Left renal pelvis (tissue), 4 donors: Measurements from ENCODE around the gene PRDM10. TPM values are rescaled to one million over a fixed set of nuclear protein-coding genes. Genes with fewer than 3 reads are reported as not detected.
A peak's percentile ranks its signal among the peaks of the same experiment; 100 is the strongest.
"Not testable (repeated sequence)": the region's sequence is repeated elsewhere in the genome, so short reads cannot be mapped to it uniquely, and the experiment has no call there.

ENCODE experiments used
- DNase-seq, 4 donors: peaks; one replicate each; pipeline ENCODE4 v3.0.0-alpha.2; 2013; ENCODE audit warnings: low read depth in 4 of 4, low spot score in 3 of 4
- polyA plus RNA-seq, 4 donors: library from polyadenylated mRNA; unstranded; fragments of 120-200 nt; gene quantifications; one replicate each; pipeline ENCODE4 v1.2.1, GENCODE V29; 2013; ENCODE audit not compliant: insufficient read length in 4 of 4

PRDM10 gene
- polyA plus RNA-seq, 4 donors = 8.5 to 11.8 (median 10.1) TPM

GRCh38 chr11:129910360-129910759 is 92.3 kb downstream of the PRDM10 start:
- DNase-seq = no peak

DNA sequence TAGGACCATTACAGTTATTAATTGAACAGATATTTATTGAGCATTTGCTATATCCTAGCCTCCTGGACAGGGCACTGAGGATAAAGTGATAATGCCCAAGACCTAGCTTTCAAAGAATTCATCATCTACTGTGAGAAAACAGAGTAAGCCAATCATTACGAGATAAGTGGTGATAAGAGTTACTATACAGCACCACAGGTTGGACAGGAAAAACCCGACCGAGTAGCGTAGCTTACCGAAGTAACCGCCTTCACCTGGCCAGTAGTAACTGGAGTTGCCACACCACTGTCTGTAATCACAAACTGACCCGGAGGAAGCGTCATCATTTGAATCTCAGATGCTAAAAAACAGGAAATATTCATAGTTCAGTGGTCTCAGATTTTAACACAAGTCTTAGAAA is 97.2 kb downstream of the PRDM10 start:
- no peak for DNase-seq

DNA sequence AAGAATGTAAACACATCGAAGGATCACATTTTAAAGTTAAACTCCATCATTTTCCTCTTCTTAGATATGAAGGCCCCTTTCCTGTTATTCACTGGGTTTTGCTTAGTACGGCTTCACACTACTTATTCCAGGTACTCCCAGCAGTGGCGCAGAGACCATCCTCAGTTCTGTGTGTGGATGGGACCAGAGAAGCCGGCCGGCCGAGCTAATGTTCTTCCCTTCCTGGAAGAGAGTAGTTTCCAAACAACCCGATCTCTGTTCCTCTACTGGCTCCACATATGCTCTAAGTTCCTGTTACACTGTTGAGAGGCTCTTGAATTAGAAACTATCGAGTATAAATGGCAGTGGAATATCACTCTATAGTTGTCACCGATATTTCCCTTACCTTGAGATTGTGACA is 106.6 kb downstream of the PRDM10 start:
- no peak for DNase-seq

- peak; percentile 57 to 72 (median 72) for DNase-seq
Observed at GRCh38 chr11:129895126-129896041, 107.3 kb downstream of the PRDM10 start, which contains the start of gene NFRKB. NFRKB (minus strand) TSS chr11:129895578; CDS start chr11:129892849, 2,729 bp downstream.

DNA sequence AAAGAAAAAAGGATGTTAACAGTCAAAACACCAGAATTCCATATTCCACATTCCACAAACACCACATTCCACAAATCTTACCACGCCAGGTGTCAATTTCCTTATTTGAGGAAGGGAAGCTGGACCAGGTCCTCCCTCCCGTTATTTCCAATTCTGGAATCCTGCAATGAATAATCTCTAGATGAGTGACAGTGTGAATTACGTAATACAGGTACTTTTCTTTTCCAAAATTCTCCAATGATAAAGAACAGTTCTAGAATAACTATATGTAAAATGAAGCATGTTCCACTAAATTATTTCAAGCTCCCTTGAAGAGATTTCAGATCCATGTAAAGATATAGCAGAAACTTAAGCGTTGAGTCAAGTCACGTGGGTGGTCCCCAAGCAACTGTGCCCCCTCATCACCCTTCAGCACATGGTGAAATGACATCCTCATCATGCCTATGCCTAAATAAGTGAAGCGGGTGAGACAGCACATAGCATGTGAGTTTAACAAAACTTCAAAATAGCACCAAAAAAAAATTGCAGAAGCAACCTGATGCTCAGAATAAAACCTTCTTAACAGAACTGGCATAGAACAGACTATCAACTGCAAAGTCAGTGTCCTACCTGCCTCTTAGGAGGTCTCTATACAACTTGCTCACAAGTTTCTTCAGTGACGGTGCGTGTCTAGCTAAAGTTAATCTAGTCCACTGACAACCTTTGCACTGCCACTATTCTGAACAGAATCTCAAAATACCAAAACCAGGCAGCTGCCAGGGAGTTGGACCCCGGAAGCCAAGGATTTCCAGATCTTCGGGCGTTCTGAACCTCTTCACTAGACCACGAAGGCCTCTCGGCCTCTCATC is 108.1 kb downstream of the PRDM10 start:
- DNase-seq = no peak

DNA sequence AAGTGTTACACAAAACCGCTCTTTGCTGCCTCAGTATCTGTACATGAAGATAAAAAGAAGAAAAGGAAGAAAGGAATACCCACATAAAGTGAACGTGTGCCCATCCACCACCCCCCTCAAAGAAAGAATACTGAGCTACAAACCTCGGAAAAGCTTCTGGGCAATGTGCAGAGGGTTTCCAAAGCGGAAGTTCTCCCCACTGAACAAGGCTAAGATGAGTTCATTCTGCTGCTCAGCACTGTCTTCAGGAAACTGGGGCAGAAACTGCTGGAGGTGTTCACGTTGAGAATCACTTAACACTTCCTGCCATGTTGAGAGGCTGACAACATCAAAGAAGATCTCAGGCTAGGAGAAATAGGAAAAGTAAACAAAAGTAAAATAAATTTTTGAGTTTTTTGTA is 114.2 kb downstream of the PRDM10 start:
- no peak for DNase-seq

GRCh38 chr11:129885381-129885780 is 117.3 kb downstream of the PRDM10 start:
- no peak for DNase-seq

DNA sequence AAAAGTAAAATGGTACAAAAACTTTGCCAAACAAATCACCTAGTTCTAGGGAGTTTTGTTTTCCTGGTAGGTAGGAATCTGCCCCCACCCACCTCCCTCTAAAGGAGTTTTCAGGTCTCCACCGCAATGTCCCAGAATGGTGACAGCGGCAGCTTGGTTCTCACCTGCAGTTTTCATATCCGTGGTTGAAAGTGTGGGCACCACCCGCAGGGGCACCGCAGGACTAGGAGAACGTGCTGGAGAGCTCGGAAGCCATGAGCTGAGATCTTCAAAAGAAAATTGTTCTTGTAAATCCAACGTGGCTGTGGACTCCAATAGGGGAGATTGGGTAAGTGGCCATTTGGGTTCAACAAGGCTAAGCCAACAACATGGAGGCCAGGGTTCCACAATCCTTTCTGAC is 118.1 kb downstream of the PRDM10 start:
- no peak for DNase-seq

DNA sequence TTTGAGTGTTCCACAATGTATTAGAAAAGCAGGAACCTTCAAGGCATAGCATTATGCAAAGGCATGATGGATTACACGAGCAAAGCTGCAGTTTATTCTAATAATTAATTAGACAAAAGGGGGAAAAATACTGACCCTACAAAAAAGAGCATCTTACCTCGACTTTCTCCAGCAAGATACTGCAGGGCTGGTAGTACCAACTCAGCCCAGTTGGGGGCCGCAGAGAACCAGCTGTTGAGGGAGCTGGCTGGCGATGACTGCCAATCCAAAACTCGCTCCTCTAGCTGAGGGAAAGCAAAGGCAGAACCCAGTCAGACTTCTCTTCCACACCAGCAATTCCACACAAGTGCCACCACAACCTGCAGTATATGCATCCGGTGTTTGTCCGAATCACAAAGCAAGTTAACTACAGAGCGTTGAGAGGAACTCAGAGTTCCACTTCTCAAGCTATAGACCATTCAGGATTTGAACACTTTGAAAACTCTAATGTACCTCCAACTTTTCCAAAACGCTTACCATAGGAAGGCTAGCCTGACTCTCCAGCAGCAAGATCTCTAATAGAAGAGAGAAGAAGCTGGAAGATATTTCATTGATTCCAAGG is 121.0 kb downstream of the PRDM10 start:
- DNase-seq = no peak

DNA sequence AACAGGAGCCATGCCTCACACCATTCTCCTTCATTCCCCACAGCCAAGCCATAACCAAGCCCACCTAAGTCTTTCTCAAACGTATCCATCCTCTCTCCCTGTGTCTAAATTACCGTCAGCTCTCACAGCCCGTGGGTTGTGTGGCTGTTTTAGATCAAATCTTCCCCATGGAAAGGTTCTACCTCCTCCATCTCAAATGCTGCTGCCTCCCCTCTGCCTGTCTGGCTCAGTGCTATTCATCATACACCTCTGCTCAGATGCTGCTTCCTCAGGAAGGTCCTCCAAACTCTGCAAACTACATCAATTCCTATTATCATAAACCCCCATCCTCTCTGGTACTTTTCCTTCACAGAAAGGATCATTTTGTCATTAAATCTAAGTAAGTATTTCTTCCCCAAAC is 122.3 kb downstream of the PRDM10 start:
- DNase-seq = no peak

DNA sequence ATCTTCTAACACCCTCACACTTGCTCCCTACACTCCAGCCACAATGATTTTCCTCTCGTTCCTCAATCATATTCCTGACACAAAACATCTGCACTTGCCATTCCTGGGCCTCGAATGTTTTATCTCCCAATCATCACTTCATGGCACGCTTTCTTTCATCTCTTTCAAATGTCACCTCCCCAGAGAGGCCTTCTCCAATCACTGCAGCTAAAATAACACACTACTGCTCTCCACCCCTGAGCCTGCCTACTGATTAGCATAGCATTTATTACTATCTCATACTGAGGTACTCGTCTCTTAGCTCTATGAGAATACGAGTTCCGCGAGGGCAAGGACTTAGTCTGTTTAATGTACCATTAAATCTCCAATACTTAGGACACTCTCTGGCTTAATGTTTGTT is 130.7 kb downstream of the PRDM10 start:
- DNase-seq = no peak

DNA sequence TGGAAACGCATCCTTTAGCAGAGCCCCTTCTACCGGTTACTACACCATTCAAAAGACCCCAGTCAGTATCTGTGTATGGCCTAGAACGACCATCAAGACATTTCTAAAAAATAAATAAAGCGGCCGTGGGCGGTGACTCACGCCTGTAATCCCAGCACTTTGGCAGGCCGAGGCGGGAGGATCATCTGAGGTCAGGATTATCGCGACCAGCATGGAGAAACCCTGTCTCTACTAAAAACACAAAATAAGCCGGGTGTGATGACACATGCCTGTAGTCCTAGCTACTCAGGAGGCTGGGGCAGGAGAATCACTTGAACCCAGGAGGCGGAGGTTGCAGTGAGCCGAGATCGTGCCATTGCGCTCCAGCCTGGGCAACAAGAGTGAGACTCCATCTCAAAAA is 134.0 kb downstream of the PRDM10 start:
- not testable (repeated sequence) for DNase-seq

DNA sequence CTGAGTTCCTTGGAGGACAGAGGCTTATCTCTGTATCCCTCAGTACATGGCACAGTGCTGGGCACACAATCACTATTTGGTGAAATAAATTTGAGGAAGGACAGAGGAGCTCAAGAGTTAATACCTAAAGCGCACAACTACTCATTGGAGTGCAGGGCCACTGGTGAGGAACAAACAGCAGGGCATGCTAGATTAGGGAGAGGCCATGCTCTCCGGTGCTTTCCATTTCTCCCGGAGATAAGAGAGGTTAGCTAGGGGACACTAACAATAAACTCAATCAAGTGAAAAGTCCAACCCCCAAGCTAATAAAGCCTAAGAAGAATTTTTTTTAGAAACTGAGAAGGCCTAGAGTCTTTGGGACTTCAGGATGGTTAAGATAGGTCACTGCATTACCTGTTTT is 136.3 kb downstream of the PRDM10 start:
- no peak for DNase-seq

GRCh38 chr11:129865701-129866100 is 136.9 kb downstream of the PRDM10 start:
- no peak for DNase-seq

DNA sequence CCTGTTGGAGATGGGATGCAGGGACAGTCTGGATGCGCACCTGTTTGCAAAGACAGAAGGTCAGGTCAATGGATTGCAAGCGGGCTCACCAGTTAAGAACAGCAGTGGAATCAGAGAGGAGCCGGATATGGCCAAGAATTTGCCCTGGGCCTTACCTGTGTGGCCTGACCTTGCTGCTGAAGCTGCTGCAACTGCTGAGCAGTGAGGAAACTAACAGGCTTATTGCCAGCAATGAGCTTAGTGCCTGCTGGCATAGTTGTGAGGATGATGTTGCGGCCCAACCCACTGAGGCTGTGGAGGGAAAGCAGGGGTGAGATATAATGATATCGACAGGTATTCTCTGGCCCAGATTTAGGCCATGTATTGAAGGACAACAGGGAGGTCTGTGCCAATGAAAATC is 137.8 kb downstream of the PRDM10 start:
- no peak for DNase-seq

DNA sequence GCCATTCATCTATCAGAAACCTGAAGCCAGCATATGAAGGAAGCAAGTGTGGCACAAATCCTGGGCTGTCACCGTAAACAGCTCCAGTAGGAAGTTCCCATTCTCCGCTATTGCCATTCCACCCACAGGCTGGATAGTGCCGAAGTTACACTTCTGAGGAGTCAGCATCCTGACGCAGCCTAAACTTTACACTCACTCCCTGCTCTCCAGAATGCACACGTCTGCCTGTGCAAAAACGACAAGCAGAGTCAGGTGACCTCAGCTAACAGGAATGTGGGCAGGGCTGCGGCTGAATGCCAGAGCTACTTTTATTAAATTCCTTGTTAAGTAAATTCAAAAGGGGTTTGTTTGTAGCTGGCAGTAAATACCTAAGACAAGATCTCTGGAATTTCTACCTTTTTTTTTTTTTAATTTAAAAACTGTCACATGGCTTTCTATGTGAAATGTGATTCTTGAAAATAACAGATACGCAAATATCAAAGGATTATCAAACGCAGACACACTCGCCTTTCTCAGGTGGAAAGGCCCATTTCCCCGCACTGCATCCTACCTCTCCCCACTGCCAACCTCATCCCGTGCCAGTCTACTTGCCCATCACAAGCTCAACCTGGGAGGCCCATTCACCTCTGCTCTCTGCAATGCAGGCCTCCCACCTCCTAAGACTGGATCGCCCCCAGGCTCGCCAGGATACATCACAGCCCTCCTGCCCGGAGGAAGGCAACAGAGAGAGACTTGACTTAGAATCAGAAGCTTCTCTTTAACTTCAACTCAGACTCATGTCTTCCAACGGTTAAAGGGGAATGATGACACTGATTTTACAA is 140.7 kb downstream of the PRDM10 start:
- peak; percentile 46 to 79 (median 72) for DNase-seq

DNA sequence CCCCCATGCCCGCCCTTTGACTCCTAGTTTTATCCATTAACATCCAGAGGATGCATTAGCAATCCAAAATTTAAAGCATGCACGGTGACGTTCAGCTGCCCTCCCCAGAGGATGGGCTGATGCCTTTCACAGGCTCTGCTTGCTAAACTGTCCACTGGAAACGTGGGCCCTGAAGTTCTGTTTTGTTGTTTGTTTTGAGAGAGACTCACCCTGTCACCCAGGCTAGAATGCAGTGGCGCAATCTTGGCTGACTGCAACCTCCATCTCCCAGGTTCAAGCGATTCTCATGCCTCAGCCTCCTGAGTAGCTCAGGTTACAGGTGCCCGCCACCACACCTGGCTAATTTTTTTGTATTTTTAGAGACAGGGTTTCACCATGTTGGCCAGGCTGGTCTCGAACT is 146.6 kb downstream of the PRDM10 start:
- no peak for DNase-seq

- DNase-seq = no peak
Observed at GRCh38 chr11:129855086-129855485, 147.5 kb downstream of the PRDM10 start.

DNA sequence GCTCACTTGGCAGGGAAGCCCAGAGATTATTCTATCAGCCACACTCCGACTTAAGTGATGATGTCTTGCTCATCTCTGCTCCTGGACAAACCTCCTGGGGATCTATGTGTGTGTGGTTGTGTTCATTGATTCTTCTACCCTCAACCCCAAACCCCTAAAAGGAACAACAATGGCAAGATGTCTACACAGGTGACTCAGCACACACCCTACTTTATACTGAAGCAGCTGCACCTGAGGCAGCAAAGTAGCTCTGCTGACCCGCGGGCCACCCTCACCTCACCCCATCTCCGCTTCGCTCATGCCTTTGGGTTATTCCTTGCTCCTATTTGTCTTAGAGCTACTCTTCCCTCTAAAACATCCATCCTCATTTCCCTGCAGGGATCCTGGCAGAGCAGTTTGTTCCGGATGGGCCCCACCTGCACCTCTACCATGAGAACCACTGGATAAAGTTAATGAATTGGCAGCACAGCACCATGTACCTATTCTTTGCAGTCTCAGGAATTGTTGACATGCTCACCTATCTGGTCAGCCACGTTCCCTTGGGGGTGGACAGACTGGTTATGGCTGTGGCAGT is 148.3 kb downstream of the PRDM10 start:
- no peak for DNase-seq
